ENCODE data around the gene TFF1. TPM values are rescaled to one million over a fixed set of nuclear protein-coding genes. Genes with fewer than 3 reads are reported as not detected.

The TFF1 gene
- polyA plus RNA-seq, 6 donors from 2014 or later: not detected

GRCh38 chr21:42385619-42386018 is 19.3 kb upstream of the TFF1 start:
- peak overlapping the region in 3 of 6 donors; percentile 60 to 89 (median 85) for H3K27ac Mint-ChIP-seq
- peaks cover 11 to 23% (median 17%) of the 10 kb centered on the region in 7 donors for H3K9me3 Mint-ChIP-seq
- DNase-seq: no peak
- H3K27me3 Mint-ChIP-seq: peaks cover 8 to 41% (median 24%) of the 10 kb centered on the region in 3 donors
- no peak for ATAC-seq (ENCODE audit: low read depth in 2 of 2)
- no peak overlapping the region for H3K4me3 Mint-ChIP-seq
- H3K36me3 Mint-ChIP-seq: peaks cover 8 to 24% of the 10 kb centered on the region in 2 donors
- peaks cover 12 to 27% (median 21%) of the 10 kb centered on the region in 3 donors for H3K4me1 Mint-ChIP-seq

GRCh38 chr21:42384989-42385388 is 18.7 kb upstream of the TFF1 start:
- no peak for DNase-seq
- Mint-ChIP-seq H3K4me1 (peaks cover 12 to 29% (median 21%) of the 10 kb centered on the region in 3 donors), H3K27me3 (peaks cover 8 to 37% (median 21%) of the 10 kb centered on the region in 3 donors), H3K27ac (peak overlapping the region; percentile 11 to 92 (median 69)), H3K36me3 (peaks cover 8 to 24% of the 10 kb centered on the region in 2 donors), H3K4me3 (peak overlapping the region in 5 of 8 donors; percentile 22 to 84 (median 29)), H3K9me3 (peaks cover 11 to 28% (median 17%) of the 10 kb centered on the region in 7 donors)
- no peak for ATAC-seq (ENCODE audit: low read depth in 2 of 2)

GRCh38 chr21:42384156-42384945 is 18.0 kb upstream of the TFF1 start:
- H3K27ac Mint-ChIP-seq: peak overlapping the region in 3 of 6 donors; percentile 11 to 69 (median 53)
- ATAC-seq (ENCODE audit: low read depth in 2 of 2) (no peak), DNase-seq (no peak)
- H3K27me3 Mint-ChIP-seq: peaks cover 8 to 33% (median 15%) of the 10 kb centered on the region in 3 donors
- H3K9me3 Mint-ChIP-seq: peaks cover 11 to 28% (median 17%) of the 10 kb centered on the region in 7 donors
- peaks cover 12 to 33% (median 24%) of the 10 kb centered on the region in 3 donors for H3K4me1 Mint-ChIP-seq
- H3K36me3 Mint-ChIP-seq: peaks cover 8 to 24% of the 10 kb centered on the region in 2 donors
- peak overlapping the region in 2 of 8 donors; percentile 57 to 65 for H3K4me3 Mint-ChIP-seq

GRCh38 chr21:42383331-42383730 is 17.0 kb upstream of the TFF1 start:
- no peak overlapping the region for H3K27ac Mint-ChIP-seq
- DNase-seq (no peak), ATAC-seq (ENCODE audit: low read depth in 2 of 2) (no peak)
- peaks cover 8 to 22% (median 13%) of the 10 kb centered on the region in 3 donors for H3K27me3 Mint-ChIP-seq
- H3K4me3 Mint-ChIP-seq: no peak overlapping the region
- peaks cover 8 to 24% of the 10 kb centered on the region in 2 donors for H3K36me3 Mint-ChIP-seq
- H3K4me1 Mint-ChIP-seq: peaks cover 12 to 35% (median 25%) of the 10 kb centered on the region in 3 donors
- peaks cover 11 to 28% (median 17%) of the 10 kb centered on the region in 7 donors for H3K9me3 Mint-ChIP-seq

- H3K36me3 Mint-ChIP-seq: peaks cover 8 to 24% of the 10 kb centered on the region in 2 donors
- no peak for ATAC-seq (ENCODE audit: low read depth in 2 of 2)
- peaks cover 11 to 28% (median 17%) of the 10 kb centered on the region in 7 donors for H3K9me3 Mint-ChIP-seq
- peak overlapping the region in 1 of 8 donors; percentile 10 for H3K4me3 Mint-ChIP-seq
- H3K27me3 Mint-ChIP-seq: peaks cover 8 to 18% (median 11%) of the 10 kb centered on the region in 3 donors
- no peak overlapping the region for H3K27ac Mint-ChIP-seq
- H3K4me1 Mint-ChIP-seq: peaks cover 12 to 35% (median 25%) of the 10 kb centered on the region in 3 donors
- DNase-seq: no peak
Measured at GRCh38 chr21:42382915-42383314, 16.6 kb upstream of the TFF1 start.

- Mint-ChIP-seq H3K27ac (peak overlapping the region in 1 of 6 donors; percentile 20), H3K9me3 (peaks cover 11 to 28% (median 17%) of the 10 kb centered on the region in 7 donors), H3K4me1 (peaks cover 12 to 33% (median 21%) of the 10 kb centered on the region in 3 donors), H3K4me3 (peak overlapping the region in 1 of 8 donors; percentile 20), H3K27me3 (peaks cover 0 to 19% (median 15%) of the 10 kb centered on the region in 3 donors), H3K36me3 (peaks cover 8 to 24% of the 10 kb centered on the region in 2 donors)
- no peak for DNase-seq
- no peak for ATAC-seq (ENCODE audit: low read depth in 2 of 2)
Measured at GRCh38 chr21:42381347-42381984, 15.1 kb upstream of the TFF1 start.

GRCh38 chr21:42379426-42380215 is 13.3 kb upstream of the TFF1 start:
- Mint-ChIP-seq H3K4me1 (peaks cover 5 to 23% (median 9%) of the 10 kb centered on the region in 3 donors), H3K4me3 (peak overlapping the region in 2 of 8 donors; percentile 59 to 85), H3K27me3 (peaks cover 0 to 33% (median 28%) of the 10 kb centered on the region in 3 donors), H3K36me3 (peaks cover 8 to 16% of the 10 kb centered on the region in 2 donors), H3K9me3 (peaks cover 8 to 28% (median 15%) of the 10 kb centered on the region in 7 donors), H3K27ac (peak overlapping the region in 2 of 6 donors; percentile 33 to 62)
- DNase-seq (peak; percentile 16), ATAC-seq (ENCODE audit: low read depth in 2 of 2) (peak; percentile 44 to 80)

GRCh38 chr21:42378418-42378817 is 12.1 kb upstream of the TFF1 start:
- H3K4me3 Mint-ChIP-seq: peak overlapping the region in 1 of 8 donors; percentile 60
- peak overlapping the region in 1 of 6 donors; percentile 41 for H3K27ac Mint-ChIP-seq
- peaks cover 8 to 16% of the 10 kb centered on the region in 2 donors for H3K36me3 Mint-ChIP-seq
- ATAC-seq (ENCODE audit: low read depth in 2 of 2): no peak
- H3K9me3 Mint-ChIP-seq: peaks cover 8 to 28% (median 13%) of the 10 kb centered on the region in 7 donors
- peaks cover 0 to 43% (median 34%) of the 10 kb centered on the region in 3 donors for H3K27me3 Mint-ChIP-seq
- H3K4me1 Mint-ChIP-seq: peaks cover 0 to 12% (median 4%) of the 10 kb centered on the region in 3 donors
- DNase-seq: no peak

- peaks cover 8 to 28% (median 13%) of the 10 kb centered on the region in 7 donors for H3K9me3 Mint-ChIP-seq
- peaks cover 0 to 43% (median 34%) of the 10 kb centered on the region in 3 donors for H3K27me3 Mint-ChIP-seq
- H3K4me3 Mint-ChIP-seq: no peak overlapping the region
- peaks cover 8 to 16% of the 10 kb centered on the region in 2 donors for H3K36me3 Mint-ChIP-seq
- DNase-seq (no peak), ATAC-seq (ENCODE audit: low read depth in 2 of 2) (no peak)
- H3K27ac Mint-ChIP-seq: peak overlapping the region in 1 of 6 donors; percentile 30
- peaks cover 0 to 12% (median 4%) of the 10 kb centered on the region in 3 donors for H3K4me1 Mint-ChIP-seq
Measured at GRCh38 chr21:42377951-42378340, 11.6 kb upstream of the TFF1 start.

- ATAC-seq (ENCODE audit: low read depth in 2 of 2): no peak
- Mint-ChIP-seq H3K27ac (peak overlapping the region in 2 of 6 donors; percentile 30 to 90), H3K4me1 (peaks cover 0 to 12% (median 4%) of the 10 kb centered on the region in 3 donors), H3K4me3 (no peak overlapping the region), H3K27me3 (peaks cover 0 to 39% (median 34%) of the 10 kb centered on the region in 3 donors), H3K36me3 (peaks cover 5 to 11% of the 10 kb centered on the region in 2 donors), H3K9me3 (peaks cover 6 to 23% (median 9%) of the 10 kb centered on the region in 7 donors)
- DNase-seq: no peak
Measured at GRCh38 chr21:42377211-42377950, 11.0 kb upstream of the TFF1 start.

- ATAC-seq (ENCODE audit: low read depth in 2 of 2) (no peak), DNase-seq (no peak)
- Mint-ChIP-seq H3K9me3 (peaks cover 0 to 14% (median 3%) of the 10 kb centered on the region in 7 donors), H3K27ac (no peak overlapping the region), H3K27me3 (peaks cover 0 to 45% (median 40%) of the 10 kb centered on the region in 3 donors), H3K4me1 (peaks cover 0 to 12% (median 4%) of the 10 kb centered on the region in 3 donors), H3K4me3 (no peak overlapping the region), H3K36me3 (peaks cover 1 to 2% of the 10 kb centered on the region in 2 donors)
Measured at GRCh38 chr21:42376338-42376982, 10.1 kb upstream of the TFF1 start.
